ENCODE data around the gene AXIN2. TPM values are rescaled to one million over a fixed set of nuclear protein-coding genes. Genes with fewer than 3 reads are reported as not detected.

Gene AXIN2
- total and polyA plus RNA-seq, 8 donors, result 25.0 to 65.7 (median 59.5) TPM

GRCh38 chr17:65595071-65595656 lies 33.7 kb upstream of the AXIN2 start:
- intact Hi-C loops (cut with DNase I), result no loop called here
- TF ChIP-seq CTCF (IDR thresholded peaks at IDR 0.05), result no peak
- no peaks in the 10 kb centered on the region for H3K4me1 ChIP-seq
- H3K36me3 ChIP-seq, result no peaks in the 10 kb centered on the region
- H3K9me3 ChIP-seq, result no peaks in the 10 kb centered on the region
- ATAC-seq, result peak; percentile 58
- DNase-seq, result no peak
- peak overlapping the region in 1 of 2 donors; percentile 9 for H3K27ac ChIP-seq
- no peak overlapping the region for H3K4me3 ChIP-seq
- H3K27me3 ChIP-seq, result no peaks in the 10 kb centered on the region

GRCh38 chr17:65593855-65594845 lies 32.7 kb upstream of the AXIN2 start:
- intact Hi-C loops (cut with DNase I), result no loop called here
- ATAC-seq, result peak; percentile 59
- H3K9me3 ChIP-seq, result no peaks in the 10 kb centered on the region
- DNase-seq, result peak in 1 of 4 donors; percentile 50
- no peaks in the 10 kb centered on the region for H3K36me3 ChIP-seq
- no peak for TF ChIP-seq CTCF (IDR thresholded peaks at IDR 0.05)
- H3K4me3 ChIP-seq, result no peak overlapping the region
- peak overlapping the region in 1 of 2 donors; percentile 10 for H3K27ac ChIP-seq
- no peaks in the 10 kb centered on the region for H3K27me3 ChIP-seq
- no peaks in the 10 kb centered on the region for H3K4me1 ChIP-seq

- ATAC-seq, result no peak
- Histone ChIP-seq H3K4me1 (peaks cover 4 to 7% of the 10 kb centered on the region in 2 donors), H3K4me3 (no peak overlapping the region), H3K36me3 (no peaks in the 10 kb centered on the region), H3K27ac (no peak overlapping the region), H3K27me3 (no peaks in the 10 kb centered on the region), H3K9me3 (no peaks in the 10 kb centered on the region)
- intact Hi-C loops (cut with DNase I), result no loop called here
- TF ChIP-seq CTCF (IDR thresholded peaks at IDR 0.05), result no peak
- DNase-seq, result no peak
Measured at GRCh38 chr17:65593092-65593854, 31.8 kb upstream of the AXIN2 start.

GRCh38 chr17:65592125-65592965 lies 30.9 kb upstream of the AXIN2 start:
- no peak overlapping the region for H3K4me3 ChIP-seq
- no peak overlapping the region for H3K27ac ChIP-seq
- no peaks in the 10 kb centered on the region for H3K36me3 ChIP-seq
- peaks cover 11 to 15% of the 10 kb centered on the region in 2 donors for H3K4me1 ChIP-seq
- ATAC-seq (no peak), DNase-seq (no peak)
- no peak for TF ChIP-seq CTCF (IDR thresholded peaks at IDR 0.05)
- intact Hi-C loops (cut with DNase I), result no loop called here
- no peaks in the 10 kb centered on the region for H3K9me3 ChIP-seq
- H3K27me3 ChIP-seq, result no peaks in the 10 kb centered on the region
